ENCODE results near the gene GMEB2. TPM values are rescaled to one million over a fixed set of nuclear protein-coding genes. Genes with fewer than 3 reads are reported as not detected.

The GMEB2 gene
- total and polyA plus RNA-seq, 2 donors (not counting 1 experiment from before 2014, with no cell fraction given): 6.3 to 10.9 TPM

GRCh38 chr20:63667858-63668257 lies 41.0 kb upstream of the GMEB2 start:
- H3K36me3 ChIP-seq (ENCODE audit: control insufficient read depth, insufficient read depth, low read length): peaks cover 25% of the 10 kb centered on the region
- no peak overlapping the region for H3K4me2 ChIP-seq (ENCODE audit: extremely low read depth, insufficient read depth, low read length)
- H3K27me3 ChIP-seq (ENCODE audit: control insufficient read depth, insufficient read depth, low read length): no peaks in the 10 kb centered on the region
- no peaks in the 10 kb centered on the region for H4K20me1 ChIP-seq (ENCODE audit: control insufficient read depth, extremely low read depth, insufficient read depth, low read length)
- no peaks in the 10 kb centered on the region for H3K9me3 ChIP-seq (ENCODE audit: control insufficient read depth, insufficient read depth, low read depth, low read length)
- H2AFZ ChIP-seq (ENCODE audit: low read length): no peak overlapping the region
- TF ChIP-seq CTCF (conservative IDR thresholded peaks at IDR 0.05 in 1 of 2, IDR thresholded peaks at IDR 0.05 in 1 of 2; ENCODE audit: low read depth in 1 of 2, low read length in 2 of 2): no peak
- TF ChIP-seq EZH2 (IDR thresholded peaks at IDR 0.05; ENCODE audit: low read length, missing control alignments): no peak
- H3K27ac ChIP-seq (ENCODE audit: insufficient read depth, low read length): no peak overlapping the region
- H3K4me1 ChIP-seq (ENCODE audit: control insufficient read depth, extremely low read depth, insufficient read depth, low read length): no peaks in the 10 kb centered on the region
- no peak overlapping the region for H3K9ac ChIP-seq (ENCODE audit: insufficient read depth, low read length)
- no peak overlapping the region for H3K4me3 ChIP-seq (replicated peaks in 1 of 4; ENCODE audit: control extremely low read depth in 1 of 4, insufficient read depth in 1 of 4, low read depth in 3 of 4, low read length in 4 of 4)
- no peak for DNase-seq (ENCODE audit: low read depth in 2 of 2)
- peaks cover 6% of the 10 kb centered on the region for H3K79me2 ChIP-seq (ENCODE audit: control insufficient read depth, insufficient read depth, low read length)

- Histone ChIP-seq H3K4me3 (replicated peaks in 1 of 4; ENCODE audit: control extremely low read depth in 1 of 4, insufficient read depth in 1 of 4, low read depth in 3 of 4, low read length in 4 of 4) (no peak overlapping the region), H3K4me2 (ENCODE audit: extremely low read depth, insufficient read depth, low read length) (no peak overlapping the region), H3K9me3 (ENCODE audit: control insufficient read depth, insufficient read depth, low read depth, low read length) (no peaks in the 10 kb centered on the region), H3K79me2 (ENCODE audit: control insufficient read depth, insufficient read depth, low read length) (peaks cover 14% of the 10 kb centered on the region), H4K20me1 (ENCODE audit: control insufficient read depth, extremely low read depth, insufficient read depth, low read length) (no peaks in the 10 kb centered on the region), H3K27ac (ENCODE audit: insufficient read depth, low read length) (no peak overlapping the region), H3K4me1 (ENCODE audit: control insufficient read depth, extremely low read depth, insufficient read depth, low read length) (no peaks in the 10 kb centered on the region), H2AFZ (ENCODE audit: low read length) (no peak overlapping the region), H3K36me3 (ENCODE audit: control insufficient read depth, insufficient read depth, low read length) (peaks cover 29% of the 10 kb centered on the region), H3K27me3 (ENCODE audit: control insufficient read depth, insufficient read depth, low read length) (no peaks in the 10 kb centered on the region), H3K9ac (ENCODE audit: insufficient read depth, low read length) (no peak overlapping the region)
- DNase-seq (ENCODE audit: low read depth in 2 of 2): no peak
- TF ChIP-seq CTCF (conservative IDR thresholded peaks at IDR 0.05 in 1 of 2, IDR thresholded peaks at IDR 0.05 in 1 of 2; ENCODE audit: low read depth in 1 of 2, low read length in 2 of 2): no peak
- no peak for TF ChIP-seq EZH2 (IDR thresholded peaks at IDR 0.05; ENCODE audit: low read length, missing control alignments)
Measured at GRCh38 chr20:63665708-63666107, 38.8 kb upstream of the GMEB2 start.

- H3K27ac ChIP-seq (ENCODE audit: insufficient read depth, low read length): peak overlapping the region; percentile 20
- no peaks in the 10 kb centered on the region for H4K20me1 ChIP-seq (ENCODE audit: control insufficient read depth, extremely low read depth, insufficient read depth, low read length)
- H3K9me3 ChIP-seq (ENCODE audit: control insufficient read depth, insufficient read depth, low read depth, low read length): no peaks in the 10 kb centered on the region
- peak in 1 of 2 donors; percentile 63 for DNase-seq (ENCODE audit: low read depth in 2 of 2)
- no peak overlapping the region for H3K4me3 ChIP-seq (replicated peaks in 1 of 4; ENCODE audit: control extremely low read depth in 1 of 4, insufficient read depth in 1 of 4, low read depth in 3 of 4, low read length in 4 of 4)
- peaks cover 31% of the 10 kb centered on the region for H3K36me3 ChIP-seq (ENCODE audit: control insufficient read depth, insufficient read depth, low read length)
- TF ChIP-seq EZH2 (IDR thresholded peaks at IDR 0.05; ENCODE audit: low read length, missing control alignments) (no peak), CTCF (conservative IDR thresholded peaks at IDR 0.05 in 1 of 2, IDR thresholded peaks at IDR 0.05 in 1 of 2; ENCODE audit: low read depth in 1 of 2, low read length in 2 of 2) (no peak)
- H3K4me1 ChIP-seq (ENCODE audit: control insufficient read depth, extremely low read depth, insufficient read depth, low read length): no peaks in the 10 kb centered on the region
- no peak overlapping the region for H2AFZ ChIP-seq (ENCODE audit: low read length)
- H3K9ac ChIP-seq (ENCODE audit: insufficient read depth, low read length): no peak overlapping the region
- no peak overlapping the region for H3K4me2 ChIP-seq (ENCODE audit: extremely low read depth, insufficient read depth, low read length)
- H3K79me2 ChIP-seq (ENCODE audit: control insufficient read depth, insufficient read depth, low read length): peaks cover 19% of the 10 kb centered on the region
- H3K27me3 ChIP-seq (ENCODE audit: control insufficient read depth, insufficient read depth, low read length): no peaks in the 10 kb centered on the region
Measured at GRCh38 chr20:63664861-63665594, 38.1 kb upstream of the GMEB2 start.
